SW 1271 (cell line): ENCODE data around the gene CTSV.
"Not testable (repeated sequence)": the region's sequence is repeated elsewhere in the genome, so short reads cannot be mapped to it uniquely, and the experiment has no call there.

Experiments
- DNase-seq, 2 experiments: peaks; one replicate each; lab custom pipeline; 2025; lab: John Stamatoyannopoulos, UW

CTSV gene

DNA sequence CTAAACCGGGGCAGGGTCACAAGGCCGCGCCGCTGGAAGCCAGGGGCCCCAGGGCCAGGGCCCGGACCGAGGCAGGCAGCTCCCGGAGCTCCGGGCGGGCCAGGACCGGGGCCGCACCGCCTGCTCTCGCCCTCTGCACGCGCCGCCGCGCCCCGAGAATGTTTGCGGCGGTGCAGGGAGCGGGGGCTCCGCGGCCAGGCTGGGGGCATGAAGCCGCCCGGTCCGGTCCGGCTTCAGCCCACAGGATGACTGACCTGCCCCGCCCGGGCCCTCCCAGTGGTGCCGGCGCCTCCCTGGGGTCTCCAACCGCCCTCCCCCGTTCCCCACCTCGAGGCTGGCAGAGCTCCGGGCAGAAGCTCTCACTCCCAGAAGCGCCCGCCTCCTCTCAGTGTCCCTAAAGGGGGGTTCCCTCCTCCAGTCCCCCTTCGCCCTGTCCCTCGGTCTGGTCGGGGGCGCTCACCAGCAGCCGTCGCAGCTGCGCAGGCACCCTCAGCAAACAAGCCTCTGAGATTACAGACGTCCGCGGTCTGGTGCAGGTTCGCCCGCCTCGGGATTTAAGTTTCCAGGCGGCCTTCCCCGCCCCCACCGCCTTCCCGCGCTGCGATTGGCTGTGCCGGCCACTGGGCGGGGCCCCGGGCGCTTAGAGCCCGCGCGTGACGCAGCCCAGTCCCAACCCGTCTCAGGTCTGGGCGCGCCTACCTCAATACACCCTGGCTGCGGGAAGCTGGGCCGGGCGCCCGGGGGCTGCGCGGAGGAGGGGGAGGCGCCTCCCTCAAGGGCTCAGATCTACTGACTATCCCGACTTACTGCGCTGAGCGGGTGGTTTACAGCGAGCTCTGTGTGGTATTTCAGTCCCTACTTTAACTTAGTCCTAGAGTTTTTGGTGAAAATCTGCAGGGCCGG is at the start of gene CTSV:
Gene CTSV (minus strand): TSS at position 532 of the 903 bp plus-strand sequence. CDS start 1,099 bp downstream, outside the sequence.
- DNase-seq: peak; percentile 57 to 88

DNA sequence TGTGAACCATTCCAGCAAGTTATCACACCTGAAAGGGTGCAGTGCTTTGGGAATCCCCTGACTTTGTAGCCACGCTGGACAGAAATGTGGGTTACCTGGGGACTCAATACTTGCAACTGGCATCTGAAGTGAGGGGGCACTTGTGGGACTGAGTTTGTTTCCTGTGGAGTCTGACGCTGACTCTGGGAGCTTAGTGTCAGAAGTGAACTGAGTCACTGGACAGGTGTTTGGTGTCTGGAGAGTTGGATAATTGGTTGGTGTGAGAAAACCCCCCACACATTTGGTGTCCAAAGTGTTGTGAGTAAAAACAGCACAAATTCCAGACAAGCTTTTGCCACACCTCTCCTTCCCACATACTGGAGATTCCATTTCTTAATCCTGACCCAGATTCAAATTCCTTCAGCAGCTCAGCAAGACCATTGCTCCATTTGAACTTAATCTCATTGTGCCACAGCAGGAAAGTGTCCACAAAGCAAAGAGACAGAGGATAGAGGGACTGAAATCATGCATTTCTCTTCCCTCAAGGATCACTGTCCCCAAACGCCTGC is 48.8 kb upstream of the CTSV start:
- DNase-seq: not testable (repeated sequence)

DNA sequence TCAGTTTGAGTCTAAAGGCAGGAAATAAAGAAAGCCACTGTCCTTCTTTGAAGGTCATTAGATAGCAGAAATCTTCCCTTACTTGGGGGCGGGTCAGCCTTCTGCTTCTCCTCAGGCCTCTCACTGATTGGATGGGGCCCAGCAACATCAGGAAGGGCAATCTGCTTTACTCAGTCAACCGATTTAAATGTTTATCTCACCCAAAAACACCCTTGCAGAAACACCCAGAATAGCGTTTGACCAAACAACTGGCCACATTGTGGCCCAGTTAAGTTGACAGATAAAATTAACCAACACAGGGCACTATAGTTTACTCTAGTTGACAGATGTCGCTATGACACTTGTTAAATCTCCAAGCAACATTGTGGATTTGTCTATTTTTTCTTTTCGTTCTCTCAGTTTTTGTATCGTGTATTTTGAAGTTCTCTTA is 45.6 kb upstream of the CTSV start:
- DNase-seq: not testable (repeated sequence)

DNA sequence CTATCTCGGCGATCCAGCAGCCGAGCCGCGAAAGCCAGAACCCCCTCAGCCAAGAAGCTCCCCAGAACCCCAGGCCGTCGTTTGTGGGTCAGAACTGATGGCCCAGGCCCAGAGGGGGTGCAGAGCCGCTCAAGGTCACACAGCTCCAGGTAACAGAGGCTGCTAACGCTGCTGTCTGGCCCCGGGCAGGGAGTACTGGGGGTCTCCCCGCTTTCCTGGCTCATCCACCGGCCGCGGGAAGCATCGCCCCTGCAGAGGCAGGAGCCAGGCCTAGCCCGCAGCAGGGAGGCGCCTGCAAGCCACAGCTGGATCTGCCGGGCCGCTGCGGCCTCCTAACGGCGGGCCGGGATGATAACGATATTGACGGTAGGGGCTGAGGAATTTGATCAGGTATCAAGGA is 39.4 kb upstream of the CTSV start:
- DNase-seq: no peak

DNA sequence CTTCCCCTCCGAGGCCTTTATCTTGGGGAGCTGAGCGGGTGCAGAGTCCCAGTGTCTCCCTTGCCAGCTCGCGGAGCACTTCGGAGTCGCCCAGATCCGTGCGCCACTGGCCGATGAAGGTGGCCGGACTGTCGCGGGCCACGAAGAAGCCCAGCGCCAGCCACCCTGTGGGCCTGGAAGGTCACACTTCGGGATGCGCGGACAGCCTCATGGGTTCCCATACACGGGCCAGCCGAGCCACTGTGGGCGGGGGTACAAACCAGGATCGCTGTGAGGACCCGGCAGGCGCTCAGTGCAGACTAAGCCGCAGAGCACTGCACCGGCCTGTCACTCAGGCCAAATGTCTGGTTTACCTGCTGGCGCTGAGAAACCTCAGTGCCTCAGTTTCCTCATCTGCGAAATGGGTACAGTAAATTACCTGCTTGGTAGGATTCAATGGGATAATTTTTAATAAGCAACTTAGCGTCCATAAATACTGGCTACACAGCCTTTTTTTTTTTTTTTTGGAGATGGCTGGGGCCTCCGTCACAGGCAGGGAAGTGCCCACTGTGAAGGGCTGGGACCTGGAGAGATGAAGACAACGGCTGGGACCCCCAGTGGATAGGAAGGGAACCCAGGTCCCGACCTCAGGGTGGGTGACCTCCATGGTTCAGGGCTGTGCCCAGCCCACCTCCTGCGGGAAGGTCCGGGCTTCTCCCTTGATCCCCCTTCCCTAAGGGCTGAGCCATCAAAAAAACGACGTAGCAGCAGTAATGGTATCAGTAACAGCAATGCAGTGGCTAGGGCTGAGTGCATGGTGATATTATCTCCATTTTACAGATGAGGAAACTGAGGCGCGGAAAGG is 38.7 kb upstream of the CTSV start:
- no peak for DNase-seq

DNA sequence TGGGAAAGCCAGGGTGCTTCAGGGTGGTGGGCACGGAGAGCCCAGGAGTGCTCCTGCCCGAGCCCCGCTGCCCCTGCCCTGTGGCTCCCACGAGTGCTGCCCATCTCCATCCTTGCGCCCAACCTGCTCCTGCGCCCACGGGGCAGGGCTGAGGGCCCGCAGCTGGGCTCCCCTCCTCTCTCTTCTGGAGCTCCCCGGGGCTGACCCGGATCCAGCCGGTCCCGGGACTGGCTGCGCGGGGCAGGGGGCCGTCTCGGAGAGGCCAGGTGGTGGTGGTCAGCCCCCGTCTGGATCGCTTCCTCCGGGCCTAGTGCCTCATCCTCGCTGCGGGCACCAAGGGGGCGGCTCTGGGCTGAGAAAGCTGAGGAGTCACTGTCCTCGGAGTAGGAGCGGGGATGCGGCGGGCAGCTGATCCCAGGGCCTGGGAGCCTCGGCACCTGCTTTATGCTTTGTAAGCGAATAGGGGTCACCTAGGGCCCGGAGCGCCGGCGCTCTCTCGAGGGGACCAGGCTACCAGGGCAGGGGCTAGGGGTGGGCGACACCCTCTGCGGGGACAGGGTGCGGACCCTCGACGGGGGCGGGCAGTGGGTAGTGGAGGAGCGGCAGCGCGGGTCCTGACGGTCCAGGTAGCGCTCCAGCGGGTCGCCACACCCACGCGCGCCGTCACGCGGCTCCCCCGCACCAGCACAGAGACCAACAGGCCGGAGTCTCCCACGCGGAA is 37.9 kb upstream of the CTSV start:
- not testable (repeated sequence) for DNase-seq

DNA sequence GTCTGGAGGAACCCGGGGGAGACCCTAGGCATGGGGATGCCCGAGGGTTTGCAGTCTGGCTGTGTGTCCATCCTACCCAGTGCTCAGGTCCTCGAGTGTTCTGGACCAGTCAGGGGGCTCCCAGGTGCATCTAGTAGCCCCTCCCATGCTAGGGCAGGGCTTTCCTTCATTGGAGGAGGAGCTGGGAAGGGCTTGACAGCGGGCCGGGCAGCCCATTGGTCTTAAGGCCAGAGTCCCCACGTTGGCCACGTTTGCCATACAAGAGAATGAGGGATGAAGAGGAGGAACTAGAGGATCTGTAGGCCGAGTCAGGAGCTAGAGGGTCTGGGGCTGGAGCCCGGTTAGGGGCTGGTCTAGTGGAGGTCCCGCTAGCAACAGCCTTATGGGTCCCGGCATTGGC is 37.3 kb upstream of the CTSV start:
- no peak for DNase-seq

DNA sequence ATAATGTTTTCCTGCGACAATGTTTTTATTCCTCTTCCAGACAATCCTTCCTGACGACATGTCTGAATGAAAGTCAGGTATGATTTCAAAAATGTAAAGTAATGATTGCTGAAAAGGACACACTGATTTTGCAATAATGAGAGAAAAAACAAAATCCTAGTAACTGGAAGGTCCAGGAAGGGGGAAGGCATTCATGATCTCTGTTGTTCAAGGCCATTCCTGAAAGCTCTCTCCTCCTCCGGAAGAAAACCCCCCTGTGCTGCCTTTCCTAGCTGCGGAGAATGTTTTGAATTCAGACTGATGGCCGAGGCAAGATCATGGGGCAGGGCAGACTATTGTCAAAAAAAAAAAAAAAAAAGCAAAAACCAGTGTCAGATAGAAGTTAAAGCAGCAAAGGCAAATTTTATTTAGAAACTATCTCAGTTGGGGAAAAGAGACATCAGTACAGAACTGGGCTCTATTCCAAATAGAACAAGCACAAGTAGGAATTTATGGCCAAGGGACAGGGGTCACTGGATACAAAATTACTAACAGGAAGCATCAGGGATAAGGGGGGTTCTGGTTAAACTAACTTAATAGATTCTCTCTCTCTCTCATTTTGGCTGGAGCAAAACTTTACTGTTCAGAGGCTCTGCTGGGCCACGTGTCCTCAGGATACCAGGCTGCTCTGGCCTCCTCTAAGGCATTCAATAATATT is 36.5 kb upstream of the CTSV start:
- no peak for DNase-seq

DNA sequence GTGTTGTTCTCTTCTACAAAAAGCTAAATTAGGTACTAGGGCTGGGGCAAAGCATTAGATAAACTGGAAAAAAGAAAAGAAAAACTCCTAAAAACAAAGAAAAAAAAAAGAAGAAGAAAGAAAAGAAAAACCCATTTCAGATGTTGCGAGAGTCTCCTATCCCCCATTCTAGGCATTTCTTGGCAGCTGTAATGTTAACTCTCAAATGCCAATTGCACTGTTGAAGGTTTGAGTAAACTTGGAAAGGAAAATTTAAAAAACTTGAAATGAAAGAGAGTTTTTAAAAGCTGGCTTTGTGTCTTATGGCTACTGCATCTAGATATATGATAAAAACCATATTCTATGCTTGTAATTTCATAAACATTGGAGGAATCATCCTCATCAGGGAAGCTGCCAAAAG is 34.6 kb upstream of the CTSV start:
- no peak for DNase-seq

DNA sequence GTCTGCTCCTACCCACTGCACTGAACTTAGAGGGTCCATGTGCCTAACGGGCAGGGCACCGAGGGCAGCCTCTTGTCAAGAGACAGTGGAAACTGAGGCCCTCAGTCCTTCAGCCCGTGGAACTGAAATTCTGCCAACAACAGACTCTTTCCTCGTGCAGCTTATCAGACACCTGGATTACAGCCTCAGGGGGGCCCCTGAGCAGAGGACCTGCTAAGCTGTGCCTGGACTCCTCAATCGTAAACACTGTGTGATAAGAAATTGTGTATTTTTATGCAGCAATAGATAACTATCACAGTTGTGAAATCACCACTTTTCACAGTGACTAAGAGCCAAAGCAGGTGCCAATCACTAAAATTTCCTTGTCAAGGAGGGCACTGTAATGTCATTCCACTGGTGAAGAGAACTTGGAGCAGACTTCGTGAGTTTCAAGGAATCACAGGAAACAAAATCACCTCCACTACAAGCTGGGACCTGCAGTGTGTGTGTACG is 33.4 kb upstream of the CTSV start:
- no peak for DNase-seq

DNA sequence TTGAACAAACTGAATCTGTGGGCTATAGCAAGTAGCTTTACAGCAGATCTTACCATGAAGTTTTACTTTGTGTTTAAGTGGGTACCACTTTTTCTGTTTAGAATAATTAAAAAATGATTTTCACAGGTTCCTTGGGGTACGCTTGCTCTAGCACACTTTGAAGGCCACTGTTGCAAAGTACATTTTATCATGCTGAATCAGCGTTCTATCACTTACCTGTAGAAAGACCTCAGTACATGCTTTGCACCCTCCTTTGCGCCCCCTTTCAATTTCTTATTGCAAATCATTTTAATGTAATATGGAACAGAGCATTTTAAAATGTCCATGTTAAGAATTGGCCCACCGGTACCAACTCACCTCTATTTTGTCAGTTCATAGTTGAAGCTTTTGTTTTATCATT is 31.4 kb upstream of the CTSV start:
- not testable (repeated sequence) for DNase-seq

DNA sequence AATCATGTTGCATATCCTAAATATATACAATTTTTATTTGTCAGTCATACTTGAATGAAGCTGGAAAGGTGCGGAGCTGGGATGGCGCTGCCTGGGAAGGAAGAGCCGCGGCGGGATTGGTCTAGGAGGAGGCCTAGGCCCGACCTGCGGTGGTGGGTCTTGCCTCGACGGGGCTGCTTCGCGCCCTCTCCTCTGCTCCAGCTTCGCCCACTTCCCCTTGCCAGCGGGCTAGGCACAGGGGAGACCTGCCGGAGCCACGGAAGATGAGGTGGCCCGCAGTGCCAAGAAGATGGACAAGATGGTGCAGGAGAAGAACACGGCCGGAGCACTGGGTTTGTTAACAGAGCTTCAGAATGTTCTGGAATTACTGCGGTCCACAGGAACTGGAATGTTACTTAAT is 28.5 kb upstream of the CTSV start:
- no peak for DNase-seq

DNA sequence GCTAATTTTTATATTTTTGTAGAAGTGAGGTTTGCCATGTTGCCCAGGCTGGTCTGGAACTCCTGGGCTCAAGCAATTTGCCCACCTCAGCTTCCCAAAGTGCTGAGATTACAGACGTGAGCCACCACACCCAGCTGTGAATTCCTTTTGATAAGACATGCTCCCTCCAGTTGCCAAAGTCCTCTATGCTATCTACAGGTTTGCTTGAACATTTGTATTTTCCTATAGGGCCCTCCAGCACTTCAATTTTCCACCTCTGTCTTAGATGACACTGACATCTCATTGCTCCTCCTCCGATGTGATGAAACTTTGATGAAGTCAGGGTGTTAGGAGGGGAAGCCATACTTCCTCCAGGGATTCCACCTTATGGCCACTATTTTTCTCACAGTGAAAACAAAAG is 25.2 kb upstream of the CTSV start:
- DNase-seq: no peak

DNA sequence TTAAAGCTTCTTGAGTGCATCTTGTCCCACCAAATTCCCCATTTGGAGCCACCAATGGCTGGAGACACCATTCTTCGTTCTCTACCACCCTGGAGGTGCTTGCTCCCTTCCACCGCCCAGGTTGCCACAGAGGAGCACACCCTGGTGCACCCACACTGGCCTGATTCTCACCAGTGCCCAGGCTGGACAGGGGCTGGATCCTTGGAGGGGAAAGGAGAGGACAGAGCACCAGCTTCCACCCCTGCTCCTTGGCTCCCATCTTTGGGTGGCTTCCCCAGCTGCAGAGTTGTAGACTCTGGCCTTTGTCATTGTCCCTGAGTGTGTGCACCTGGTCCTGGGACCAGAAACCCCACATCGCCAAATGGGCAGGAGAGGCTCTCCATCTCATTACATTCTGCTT is 21.9 kb upstream of the CTSV start:
- DNase-seq: no peak

DNA sequence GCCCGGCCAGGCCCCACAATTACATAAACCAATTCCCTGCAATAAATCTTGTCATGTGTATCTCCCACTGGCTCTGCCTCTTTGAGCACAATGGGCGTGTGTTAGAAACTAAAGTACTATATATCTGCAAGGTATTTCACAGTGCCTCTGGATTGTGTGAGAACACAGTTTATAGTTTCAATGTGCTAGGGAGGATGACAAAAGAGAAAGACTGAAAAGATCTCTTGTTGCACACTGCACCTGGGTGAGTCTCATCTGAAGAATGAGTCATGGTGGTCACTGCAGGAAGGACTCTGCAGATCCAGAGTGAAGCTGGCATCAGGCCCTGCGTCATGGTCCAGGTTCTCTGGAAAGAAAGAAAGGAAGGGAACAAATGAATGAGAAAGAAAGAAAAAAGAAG is 20.7 kb upstream of the CTSV start:
- no peak for DNase-seq

DNA sequence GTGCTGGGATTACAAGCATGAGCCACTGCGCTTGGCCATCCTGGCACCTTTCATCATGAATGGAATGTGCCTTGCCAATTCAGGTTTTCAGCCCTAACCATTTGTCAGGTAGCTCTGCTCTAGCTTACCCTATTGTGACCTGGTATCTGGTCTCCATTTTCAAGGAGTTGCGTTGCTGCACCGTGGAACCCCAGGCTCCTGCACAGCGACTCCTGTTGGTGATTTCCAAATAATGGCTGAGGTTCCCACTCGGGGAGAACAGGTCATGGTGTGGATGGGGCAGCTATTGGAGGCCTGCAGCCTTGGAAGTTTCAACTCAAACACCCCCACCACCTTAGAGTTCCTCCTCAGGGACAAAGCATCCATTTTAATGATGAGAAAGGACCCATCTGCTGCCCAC is 18.7 kb upstream of the CTSV start:
- no peak for DNase-seq

DNA sequence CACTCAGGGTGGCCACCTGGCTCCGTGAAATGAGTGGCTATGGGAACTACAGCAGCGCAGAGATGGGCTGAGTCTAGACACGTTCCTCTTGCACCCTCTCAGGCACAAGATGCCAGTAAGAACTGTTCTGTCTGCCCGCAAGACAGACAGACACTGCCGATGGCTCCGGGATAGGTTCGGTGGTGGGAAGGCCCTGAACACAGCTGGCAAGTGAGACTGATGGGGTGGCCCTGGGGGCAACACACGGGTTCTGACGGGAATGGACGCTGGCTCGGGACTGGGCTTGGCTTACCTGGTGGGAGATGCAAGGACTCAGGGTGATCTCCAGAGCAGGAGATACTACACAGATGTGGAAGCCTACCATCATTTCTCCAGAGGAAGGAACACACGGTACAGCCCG is 16.9 kb upstream of the CTSV start:
- not testable (repeated sequence) for DNase-seq

DNA sequence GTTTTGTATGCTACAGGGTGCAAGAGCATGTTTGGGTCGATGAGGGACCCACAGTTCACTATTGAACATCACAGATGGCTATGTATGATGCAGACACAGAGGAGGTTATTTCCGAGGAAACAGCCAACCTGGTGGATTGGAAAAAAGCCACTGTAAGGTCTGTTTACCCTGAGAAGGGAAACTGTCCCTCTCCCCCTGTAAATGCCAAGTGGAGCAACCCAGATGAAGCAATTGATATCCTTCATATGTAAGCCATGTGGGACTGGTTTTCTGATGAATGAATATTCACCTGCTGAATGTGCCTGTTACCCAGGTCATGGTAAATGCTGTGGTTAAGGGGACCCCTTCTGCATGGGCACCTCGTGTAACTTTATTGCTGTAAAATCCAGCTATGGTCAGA is 14.8 kb upstream of the CTSV start:
- no peak for DNase-seq

DNA sequence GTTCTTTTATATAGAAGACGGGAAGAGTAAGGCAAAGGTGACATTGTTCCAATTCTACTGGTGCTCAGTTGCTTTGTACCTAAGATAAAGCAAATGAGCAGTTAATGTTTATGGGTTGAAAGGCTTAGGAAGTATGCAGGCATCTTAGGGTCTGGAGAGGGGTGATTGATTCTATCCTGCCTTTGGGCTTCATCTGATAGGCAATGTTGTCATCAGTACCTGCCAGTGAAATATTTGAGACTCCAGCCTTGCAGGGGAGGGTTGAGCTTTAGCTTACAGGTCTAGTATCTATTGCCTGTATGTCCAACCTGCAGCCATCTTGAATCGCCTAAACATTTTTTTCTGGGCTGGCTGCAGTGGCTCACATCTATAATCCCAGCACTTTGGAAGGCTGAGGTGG is 13.8 kb upstream of the CTSV start:
- no peak for DNase-seq

DNA sequence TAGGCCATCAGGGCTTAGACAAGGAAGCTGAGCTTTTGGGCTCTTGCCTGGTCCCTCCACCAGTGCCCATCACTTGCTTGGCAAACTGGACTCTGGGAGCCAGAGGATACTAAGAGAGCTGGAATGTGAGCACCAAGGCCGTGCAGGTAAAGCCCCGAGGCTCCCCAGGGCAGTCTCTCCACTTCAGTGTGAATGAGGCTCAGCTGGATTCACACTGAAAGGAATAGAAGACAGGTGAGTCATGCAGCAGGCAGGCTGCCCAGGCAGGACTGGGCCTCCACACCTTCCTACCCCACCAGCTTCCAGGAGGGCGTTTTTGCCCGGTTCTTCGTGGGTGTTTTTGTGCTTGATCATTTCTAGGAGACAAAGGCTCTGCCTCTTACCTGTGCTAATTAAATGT is 7.3 kb upstream of the CTSV start:
- peak; percentile 15 to 32 for DNase-seq

DNA sequence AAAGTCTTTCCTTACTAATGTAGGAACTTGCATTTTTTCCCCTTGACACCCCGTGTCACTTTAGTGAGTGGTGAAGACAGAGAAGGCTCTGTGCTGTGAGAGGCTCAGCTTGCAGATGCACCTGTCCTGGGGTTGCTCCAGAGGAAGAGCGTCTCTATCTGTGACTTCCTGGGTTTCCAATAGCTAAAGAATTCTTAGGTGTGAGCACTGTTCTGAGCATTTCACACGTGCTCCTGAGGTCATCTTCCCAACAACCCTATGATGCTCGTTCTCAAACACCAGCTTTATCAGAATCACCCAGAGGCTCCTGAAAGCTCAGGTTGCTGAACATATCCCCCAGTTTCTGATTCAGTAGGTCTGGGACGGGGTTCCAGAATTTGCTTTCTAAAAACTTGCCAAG is 6.4 kb upstream of the CTSV start:
- no peak for DNase-seq
